Endometrial microvascular endothelial cells (primary cell): ENCODE results near the gene BIRC5. TPM values are rescaled to one million over a fixed set of nuclear protein-coding genes. Genes with fewer than 3 reads are reported as not detected.
"Not testable (repeated sequence)": the region's sequence is repeated elsewhere in the genome, so short reads cannot be mapped to it uniquely, and the experiment has no call there.

ENCODE experiments used
- in situ Hi-C: cut with HindIII; loops from 2 replicates; pipeline ENCODE4 v1.10.0; 2017; ENCODE audit warnings: low sequenced_read_pairs, low pct_unique_long_range_greater_than_20kb; ENCODE audit errors: inconsistent ontology term
- total RNA-seq: library from RNA; depleted of rRNA; stranded (reverse); fragments of >200 nt; gene quantifications from one replicate; pipeline ENCODE4 v1.2.3, GENCODE V29; 2015; ENCODE audit errors: inconsistent ontology term

BIRC5 gene
- total RNA-seq, 1 donor from 2014 or later: 92.2 TPM

DNA sequence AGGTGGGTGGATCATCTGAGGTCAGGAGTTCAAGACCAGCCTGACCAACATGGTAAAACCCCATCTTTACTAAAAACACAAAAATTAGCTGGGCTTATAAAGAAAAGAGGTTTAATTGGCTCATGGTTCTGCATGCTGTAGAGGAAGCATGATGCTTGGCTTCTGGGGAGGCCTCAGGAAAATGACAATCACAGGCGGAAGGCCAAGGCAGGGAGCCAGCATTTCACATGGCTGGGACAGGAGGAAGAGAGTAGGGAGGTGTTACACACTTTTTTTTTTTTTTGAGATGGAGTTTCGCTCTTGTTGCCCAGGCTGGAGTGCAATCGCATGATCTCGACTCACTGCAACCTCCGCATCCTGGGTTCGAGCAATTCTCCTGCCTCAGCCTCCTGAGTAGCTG, 21.0 kb downstream of the BIRC5 start:
- in situ Hi-C loops: not testable (repeated sequence)

DNA sequence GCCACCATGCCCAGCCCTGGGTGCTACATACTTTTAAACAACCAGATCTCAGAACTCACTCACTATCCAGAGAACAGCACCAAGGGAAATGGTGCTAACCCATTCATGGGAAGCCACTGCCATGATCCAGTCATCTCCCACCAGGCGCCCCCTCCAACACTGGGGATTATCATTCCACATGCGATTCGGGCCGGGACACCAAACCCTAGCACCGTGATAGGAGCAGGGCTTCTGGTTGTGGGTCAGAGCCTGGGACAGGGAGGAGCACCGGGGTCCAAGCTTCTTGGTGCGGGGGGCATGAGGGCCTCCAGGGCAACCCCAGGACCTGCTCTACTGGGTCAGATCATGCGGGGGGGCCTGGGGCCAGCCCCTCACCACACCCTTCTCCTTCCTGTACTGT, 21.8 kb downstream of the BIRC5 start:
- in situ Hi-C loops: no loop called here

DNA sequence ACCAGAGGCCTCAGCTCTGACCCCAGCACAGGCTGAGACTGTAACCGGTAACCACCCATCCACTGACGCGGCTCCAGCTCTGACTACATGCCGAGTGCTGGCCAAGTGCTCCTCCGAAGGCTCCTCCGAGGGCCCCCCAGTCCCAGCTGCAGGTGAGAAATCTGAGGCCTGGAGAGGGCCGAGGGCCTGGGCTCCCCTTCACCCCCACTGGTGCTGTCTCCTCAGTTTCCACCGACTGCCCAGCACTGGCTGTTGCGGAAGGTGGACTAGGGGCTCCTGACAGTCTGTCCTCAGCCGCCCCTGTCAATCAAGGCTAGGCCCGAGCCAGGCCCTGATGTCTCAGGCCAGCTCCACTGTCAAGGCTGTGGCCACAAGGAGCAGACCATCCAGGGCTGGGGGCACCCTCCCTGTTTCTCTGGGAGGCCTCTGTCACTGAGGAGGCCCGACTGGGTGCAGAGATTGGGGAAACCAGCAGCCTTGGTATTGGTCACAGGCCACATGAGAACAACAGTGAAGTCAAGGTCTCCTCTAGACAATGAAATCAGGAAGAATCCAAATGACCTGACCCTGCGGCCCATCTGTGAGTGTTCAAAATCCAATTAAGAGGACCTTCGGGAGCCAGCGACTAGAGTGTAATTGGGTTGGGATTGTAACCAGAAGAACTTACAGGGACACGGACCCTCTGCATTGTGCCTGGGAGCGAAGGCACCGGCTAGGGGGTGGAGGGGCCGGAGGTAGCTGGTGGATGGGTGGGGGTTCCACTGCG, 22.5 kb downstream of the BIRC5 start:
- in situ Hi-C loops: no loop called here

DNA sequence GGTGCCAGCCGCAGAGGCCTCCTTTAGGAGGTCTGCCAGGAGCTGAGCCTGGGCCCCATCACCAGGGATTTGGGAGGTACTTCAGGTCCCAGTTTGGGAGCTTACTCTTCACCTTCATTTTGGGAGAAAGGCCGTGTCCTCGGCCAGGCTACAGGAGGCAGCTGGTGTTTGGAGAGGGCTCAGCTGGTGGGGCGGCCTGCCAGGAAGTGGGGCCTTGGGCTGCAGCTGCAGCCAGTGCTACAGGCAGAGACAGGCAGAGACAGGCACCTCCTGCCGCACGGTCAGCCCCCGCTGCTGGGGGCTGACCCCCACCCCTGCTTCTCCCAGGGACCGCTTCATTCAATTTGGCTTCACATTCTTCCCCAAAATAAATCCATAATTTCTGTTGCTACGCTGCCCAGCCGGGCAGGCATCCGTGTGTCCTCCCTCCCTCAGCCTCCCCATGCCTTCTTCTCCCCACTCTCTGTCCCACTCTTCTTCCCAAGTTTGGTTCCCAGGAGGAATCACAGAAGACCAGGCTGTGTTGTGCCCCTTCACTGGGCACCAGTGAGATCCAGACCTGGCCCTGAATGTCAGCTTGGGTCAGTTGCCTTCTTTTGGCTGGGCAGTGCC, 23.5 kb downstream of the BIRC5 start:
- in situ Hi-C loops: no loop called here

DNA sequence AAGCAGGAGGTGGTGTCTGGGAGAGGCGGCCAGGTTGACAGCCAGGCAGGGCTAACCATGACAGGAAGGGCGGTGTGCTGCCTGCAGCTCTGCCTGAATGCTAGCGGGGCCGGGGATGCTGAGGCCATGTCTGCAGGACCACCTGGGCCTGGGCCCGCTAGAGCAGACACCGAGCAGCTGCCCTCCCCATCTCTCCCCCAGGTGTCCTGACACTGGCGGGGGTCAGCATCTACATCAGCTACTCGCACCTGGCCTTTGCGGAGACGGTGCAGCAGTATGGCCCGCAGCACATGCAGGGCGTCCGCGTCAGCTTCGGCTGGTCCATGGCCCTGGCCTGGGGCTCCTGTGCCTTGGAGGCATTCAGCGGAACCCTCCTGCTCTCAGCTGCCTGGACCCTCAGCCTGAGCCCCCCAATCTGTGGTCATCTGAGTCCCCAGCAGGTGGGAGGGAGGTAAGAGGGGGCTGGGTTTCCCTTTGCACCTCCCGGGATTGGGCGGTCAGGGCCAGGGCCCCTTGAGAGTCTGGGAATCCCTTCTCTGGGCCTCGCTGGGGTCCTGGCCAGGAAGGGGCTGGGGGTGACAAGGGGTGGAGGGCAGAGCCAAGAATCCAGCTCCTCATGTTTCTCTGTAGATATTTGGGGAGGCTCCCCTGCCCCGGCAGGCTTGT, 24.9 kb downstream of the BIRC5 start:
- in situ Hi-C loops: no loop called here

DNA sequence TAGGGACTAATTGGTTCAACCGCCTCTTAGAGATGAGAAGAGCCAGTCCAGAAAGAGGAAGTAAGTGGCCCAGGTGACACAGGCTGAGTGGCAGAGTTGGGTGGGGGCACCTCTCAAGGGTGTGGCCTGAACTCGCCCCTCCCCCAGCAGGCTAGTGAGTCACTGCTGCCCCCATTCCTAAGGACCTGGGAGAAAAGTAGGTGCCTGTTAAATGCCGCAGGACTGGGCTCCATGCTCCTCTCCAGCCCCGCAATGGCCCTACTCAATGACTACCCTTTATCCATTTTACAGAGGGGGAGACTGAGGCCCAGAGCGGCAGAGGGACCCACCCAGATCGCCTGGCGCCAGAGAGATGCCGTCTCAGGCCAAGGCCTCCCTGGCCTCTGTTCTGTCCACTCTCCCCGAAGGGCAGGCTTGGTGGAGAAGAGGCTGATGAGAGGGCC, 25.5 kb downstream of the BIRC5 start:
- in situ Hi-C loops: no loop called here

DNA sequence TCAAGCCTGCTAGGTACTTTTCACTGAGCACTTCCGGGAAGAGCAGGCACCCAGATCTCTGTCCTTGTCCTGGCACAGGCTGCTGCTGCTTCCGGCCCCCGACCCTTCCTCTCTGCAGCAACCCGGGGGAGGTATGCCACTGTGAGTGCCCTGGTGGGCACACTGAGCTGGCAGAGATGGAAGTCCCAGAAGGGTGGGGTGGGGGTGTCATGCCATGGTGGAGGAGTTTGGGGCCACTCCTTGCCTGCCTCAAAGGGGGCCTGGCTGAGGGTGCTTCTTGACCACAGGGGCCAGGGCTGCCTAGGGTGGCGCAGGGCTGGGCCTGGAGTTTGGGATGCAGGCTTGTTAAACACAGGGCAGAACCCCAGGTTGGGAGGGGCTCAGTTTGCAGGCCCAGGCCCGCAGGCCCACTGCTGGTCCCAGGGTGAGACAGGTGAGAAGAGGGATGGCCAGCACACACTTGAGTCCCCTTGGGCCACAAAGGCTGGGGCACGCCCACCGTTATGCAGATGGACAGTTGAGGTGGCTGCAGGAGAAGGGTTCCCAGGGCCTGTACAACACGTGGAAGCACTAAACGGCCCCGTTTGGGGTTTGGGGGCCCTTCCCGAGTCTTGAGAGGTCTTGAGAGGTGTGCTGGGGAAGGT, 26.1 kb downstream of the BIRC5 start:
- in situ Hi-C loops: no loop called here

DNA sequence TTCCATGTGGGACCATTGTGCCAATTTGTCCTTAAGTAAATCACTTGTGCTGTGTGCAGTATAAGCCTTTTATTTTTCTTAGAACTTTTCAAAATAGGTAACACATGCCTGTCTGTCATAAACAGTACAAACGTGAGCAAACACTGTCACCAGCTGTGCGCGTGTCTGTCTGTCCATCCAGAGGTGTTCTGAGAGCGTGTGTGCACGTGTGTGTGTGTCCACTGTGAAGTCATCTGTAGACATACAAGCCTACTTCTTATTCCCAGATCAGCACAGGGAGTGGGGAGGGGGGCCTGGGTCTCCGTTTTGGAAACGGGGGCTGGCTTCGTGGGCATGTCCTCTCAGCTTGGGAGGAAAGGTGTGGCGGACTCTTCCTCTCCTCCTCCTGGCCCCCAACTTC, 26.8 kb downstream of the BIRC5 start:
- in situ Hi-C loops: no loop called here

DNA sequence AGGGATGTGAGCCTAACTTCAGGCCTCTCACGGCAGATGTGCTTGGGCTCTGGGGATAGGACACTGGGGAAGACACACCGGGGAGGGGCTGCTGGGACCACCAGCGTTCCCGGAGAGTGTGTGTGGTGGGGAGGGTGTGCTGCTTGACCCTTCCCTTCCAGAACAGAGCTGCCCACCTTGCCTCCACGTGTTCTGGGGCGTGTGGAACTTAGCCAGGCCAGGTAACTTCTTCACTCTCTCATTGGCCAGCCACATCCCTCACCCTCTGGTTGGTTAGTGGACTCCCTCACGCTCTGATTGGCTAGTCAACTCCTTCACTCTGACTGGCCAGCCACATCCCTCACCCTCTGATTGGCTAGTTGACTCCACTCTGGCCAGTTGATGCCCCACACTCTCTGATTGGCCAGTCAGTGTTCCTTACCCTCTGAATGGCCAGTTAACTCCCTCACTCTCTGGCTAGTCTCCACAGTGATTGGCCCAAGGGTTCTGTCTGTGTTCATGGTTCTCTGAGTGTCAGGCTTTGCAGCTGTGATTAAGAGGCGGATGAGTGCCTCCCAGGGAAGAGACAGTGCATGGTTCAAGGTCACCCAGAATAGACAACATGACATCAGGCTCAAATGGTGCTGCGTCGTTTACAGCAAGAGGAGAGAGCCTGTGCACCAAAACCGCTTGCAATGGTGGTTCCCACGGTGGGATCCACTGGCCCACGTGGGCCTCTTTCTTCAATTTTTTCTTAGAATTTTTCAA, 27.4 kb downstream of the BIRC5 start:
- in situ Hi-C loops: no loop called here

DNA sequence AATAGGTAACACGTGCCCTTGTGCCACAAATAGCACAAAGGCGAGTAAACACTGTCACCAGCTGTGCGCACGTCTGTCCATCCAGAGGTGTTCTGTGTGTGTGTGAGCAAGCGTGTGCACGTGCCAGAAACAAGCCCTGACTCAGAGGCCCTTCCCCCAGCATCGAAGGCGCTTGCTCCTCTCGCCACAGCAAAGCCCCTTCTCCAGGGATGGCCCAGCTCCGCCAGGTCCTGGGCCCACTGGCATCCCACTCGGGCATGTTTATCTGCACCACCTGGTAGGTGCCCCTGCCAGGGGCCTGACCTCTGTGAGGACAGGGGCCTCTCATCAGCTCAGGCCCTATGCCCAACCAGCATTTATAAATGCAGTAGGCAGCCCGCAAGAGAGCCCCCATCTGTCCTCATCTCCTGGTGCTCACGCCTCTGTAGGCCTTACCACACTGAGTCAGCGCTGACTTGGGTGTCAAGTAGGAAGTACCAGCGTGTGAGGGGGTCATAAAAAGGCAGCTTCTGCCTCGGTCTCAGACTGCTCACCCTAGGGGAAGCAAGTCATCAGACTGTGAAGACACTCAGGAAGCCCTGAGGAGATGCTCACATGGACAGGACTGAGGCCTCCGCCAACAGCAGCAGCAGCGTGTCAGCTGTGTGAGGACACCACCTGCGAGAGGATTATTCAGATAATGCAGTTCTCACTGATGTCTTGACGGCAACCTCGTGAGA, 28.1 kb downstream of the BIRC5 start:
- in situ Hi-C loops: no loop called here

DNA sequence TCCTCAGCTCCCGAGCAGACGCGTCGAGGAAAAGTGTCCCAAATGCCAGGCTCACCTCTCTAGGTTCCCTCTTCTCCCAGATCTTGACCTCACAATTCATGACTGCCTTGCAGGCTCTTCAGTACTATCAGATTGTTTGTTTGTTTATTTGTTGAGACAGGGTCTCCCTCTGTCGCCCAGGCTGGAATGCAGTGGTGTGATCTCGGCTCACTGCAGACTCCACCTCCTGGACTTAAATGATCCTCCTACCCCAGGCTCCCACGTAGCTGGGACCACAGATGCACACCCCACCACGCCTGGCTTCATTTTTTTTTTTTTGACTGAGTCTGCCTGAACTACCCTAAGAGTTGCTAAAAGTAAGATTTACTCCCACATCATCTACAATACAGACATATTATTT, 33.3 kb downstream of the BIRC5 start:
- in situ Hi-C loops: no loop called here

DNA sequence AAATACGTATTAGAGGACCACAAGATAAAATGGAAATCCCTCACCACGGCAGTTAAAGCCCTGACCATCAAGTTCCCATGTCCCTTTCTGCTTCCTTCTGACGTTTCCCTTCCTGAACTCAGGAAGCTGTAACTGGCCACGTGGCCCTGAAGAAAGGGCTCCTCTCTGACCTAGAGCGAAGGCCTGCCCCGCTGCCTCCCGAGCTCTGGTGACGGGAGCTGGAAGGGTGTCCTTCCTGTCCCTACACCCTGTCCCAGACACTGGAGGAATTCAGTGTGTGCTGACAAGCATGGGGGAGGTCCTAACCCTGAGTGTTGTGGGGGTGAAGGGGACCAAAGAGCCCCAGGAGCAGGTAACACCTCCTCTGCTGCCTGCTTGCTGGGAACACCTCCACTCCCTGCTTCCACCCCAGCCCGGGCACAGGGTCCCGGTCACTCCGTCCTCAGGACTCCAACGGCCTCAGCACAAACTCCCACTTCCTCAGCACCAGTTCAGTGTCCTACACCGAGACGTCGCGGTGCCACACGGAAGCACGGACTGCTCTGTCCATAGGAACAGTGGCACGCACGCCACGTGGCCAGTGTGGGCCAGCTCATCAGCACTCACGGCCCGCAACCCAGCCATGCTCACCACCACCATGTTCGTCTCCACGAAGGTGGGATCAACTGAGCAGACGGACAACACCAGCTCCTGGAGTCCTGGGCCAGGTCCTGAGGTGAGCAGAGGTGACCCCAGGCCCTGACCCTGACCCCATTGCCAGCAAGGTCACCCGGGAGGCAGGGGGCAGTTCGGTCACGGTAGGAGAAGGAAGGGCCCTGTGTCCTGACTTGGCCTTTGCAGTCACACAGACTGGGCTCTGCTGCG, 34.2 kb downstream of the BIRC5 start:
- in situ Hi-C loops: no loop called here

DNA sequence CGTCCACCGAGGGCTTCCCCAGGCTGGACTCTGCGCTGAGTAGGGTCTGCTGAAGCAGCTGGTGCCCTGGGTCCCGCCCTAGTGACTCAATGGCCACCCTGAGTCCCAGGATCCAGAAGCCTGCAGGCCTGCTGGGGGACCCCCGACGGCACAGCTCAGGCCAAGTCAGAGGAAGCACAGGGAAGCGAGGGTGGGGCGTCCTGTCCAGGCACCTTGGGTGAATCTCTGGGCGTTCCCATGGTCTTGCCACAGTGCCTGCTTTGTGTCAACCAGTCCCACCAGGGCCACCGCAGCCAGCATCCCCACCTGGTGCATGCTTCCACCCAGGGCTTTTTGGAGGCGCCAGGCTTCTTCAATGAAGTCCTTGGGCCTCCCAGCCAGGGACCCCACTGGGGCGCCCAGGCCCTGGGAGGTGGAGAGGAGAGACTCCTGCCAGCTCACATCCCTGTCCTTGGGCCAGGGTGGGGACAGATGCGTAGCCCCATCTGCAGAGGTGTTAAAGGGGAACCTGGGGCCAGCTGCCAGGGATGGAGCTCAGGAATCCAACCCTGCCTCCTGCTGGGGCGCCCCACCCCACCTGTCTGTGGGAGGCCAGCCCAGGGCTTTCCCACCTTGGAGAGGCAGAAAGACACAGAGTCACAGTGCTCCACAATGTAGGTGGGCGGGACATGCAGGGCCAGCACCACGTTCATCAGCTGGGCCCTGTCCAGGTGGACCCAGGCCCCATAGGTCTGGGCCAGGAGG, 35.2 kb downstream of the BIRC5 start:
- in situ Hi-C loops: no loop called here

DNA sequence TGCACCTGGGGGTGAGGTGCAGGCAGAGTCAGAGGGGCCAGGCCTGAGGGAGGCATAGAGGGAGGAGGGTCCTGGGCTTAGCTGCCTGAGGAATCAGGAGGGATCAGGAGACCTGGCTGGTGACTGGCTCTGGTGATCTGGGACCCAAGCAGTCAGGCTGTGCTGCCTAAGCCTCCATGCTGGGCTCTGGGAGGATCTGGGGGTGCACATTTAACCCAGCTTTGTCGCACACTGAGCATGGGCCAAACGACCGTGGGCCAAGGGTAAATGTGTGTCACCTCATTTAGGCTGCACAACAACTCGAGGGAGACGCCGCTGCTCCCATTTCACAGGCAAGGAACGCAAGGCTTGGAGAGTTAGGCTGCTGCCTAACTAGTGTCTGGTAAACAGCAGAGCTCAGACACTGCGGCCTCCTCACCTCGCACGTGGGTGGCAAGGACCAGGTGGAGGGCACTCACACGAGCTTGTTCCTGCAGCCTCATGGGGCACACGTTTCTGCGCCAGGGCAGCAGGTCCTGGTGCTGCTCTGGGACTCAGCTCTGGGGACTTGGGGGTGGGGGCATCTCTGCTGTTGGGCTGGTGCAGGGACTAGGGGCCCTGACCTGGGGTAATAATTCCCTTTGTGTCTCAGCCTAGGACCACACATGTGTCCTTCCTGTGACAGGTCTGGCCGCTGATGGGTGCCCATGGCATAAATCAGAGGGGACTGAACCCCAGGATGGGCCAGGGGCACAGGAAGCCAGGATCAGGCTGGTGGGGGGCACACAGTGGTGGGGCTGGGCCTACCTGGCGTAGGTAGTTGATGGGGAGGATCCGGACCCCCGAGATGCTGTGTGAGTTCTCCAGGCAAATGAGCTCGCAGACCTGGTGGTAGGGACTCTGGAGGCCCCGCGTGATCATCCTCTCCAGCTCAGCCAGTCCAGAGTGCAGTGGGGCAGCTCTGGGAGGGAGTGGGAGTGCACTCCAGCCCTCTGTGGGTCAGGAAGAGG, 36.1 kb downstream of the BIRC5 start:
- in situ Hi-C loops: no loop called here

DNA sequence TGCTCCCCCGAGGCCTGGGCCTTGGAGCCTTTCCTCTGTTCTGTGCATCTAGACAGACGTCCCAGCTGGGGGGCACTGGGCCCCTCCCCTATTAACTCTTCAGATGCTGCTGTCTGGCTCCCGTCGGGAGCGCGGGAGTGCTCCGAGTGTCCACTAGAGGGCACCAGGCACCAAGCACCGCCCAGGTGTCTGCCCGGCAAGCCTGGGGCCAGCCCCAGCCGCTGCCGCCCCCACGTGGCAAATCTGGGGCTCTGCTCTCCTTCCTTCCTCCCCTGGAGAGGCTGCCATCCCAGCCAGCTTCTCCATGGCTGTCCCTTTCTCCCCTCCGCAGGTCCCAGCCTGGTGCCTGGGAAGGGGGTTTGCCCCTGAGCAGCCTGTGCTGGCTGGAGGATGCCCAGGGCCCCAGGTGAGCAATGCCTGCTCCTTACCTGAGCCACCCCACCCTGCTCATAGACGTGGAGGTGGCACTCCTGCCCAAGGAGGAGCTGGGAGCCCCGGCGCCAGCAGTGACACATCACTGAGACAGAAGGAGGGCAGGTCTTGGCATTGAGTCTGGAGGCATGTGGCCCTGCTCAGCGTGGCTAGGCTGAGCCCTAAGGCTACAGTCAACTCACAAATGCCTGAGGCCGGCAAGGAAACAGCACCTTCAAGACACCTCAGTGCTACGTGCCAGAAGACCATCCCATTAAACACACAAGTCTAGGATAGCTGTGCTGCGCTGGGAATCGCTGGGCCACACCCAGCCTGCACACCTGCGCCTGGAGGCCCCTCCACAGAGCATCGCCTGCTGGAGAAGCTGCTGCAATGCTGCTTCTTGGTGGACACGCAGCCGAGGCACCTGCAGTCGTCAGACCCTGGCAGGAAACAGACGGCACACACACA, 37.1 kb downstream of the BIRC5 start:
- in situ Hi-C loops: no loop called here
